LNCAP (cell line): Measurements from ENCODE around the gene DNER.

Experiments
- TF ChIP-seq, protein P1 (sequence below): fragments of 450-650 bp; IDR thresholded peaks from 2 replicates; pipeline ENCODE4 v1.5.1; 2017; ENCODE audit warnings: mild to moderate bottlenecking

DNER gene

DNA sequence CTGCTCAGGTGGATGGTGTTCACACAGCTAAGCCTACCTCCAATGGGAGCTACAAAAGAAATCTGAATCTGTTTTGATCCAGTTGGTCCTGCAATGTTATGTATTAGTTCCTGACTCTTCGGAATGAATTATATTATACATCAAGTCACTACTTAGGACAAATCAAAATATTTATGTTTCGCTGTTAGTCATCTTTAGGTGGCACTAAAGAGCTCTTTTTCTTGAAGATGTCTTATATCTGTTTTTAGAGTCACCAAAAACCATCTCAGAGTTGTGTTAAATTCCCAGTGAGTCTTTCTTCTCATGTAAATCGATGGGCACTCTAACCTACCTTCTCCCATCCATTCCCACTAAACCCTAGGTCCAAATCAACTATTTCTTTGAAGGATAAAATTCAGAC is 2.2 kb downstream of the DNER start:
- TF ChIP-seq, protein P1, sequence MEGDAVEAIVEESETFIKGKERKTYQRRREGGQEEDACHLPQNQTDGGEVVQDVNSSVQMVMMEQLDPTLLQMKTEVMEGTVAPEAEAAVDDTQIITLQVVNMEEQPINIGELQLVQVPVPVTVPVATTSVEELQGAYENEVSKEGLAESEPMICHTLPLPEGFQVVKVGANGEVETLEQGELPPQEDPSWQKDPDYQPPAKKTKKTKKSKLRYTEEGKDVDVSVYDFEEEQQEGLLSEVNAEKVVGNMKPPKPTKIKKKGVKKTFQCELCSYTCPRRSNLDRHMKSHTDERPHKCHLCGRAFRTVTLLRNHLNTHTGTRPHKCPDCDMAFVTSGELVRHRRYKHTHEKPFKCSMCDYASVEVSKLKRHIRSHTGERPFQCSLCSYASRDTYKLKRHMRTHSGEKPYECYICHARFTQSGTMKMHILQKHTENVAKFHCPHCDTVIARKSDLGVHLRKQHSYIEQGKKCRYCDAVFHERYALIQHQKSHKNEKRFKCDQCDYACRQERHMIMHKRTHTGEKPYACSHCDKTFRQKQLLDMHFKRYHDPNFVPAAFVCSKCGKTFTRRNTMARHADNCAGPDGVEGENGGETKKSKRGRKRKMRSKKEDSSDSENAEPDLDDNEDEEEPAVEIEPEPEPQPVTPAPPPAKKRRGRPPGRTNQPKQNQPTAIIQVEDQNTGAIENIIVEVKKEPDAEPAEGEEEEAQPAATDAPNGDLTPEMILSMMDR, result peak; percentile 28; the same call in 1 of the 2 replicates

DNA sequence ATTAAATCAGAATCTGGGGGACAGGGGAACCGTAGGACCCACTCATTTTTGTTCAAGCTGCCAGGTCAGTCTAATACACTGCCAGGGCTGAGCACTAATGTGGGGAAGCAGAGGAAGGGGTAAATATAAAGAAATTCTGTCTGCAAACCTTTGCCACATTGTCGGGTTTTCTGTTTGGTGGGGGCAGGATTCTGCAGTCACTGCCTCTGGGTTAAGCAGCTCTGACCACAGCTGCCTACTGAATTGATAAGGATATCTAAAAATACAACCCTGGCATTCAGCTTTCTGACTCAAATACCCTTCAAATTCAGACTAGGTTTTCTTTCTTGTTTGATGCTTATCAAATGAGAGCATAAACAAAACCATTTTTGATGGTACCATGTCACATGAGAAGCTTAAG is 6.0 kb downstream of the DNER start:
- TF ChIP-seq, protein P1, result no peak

DNA sequence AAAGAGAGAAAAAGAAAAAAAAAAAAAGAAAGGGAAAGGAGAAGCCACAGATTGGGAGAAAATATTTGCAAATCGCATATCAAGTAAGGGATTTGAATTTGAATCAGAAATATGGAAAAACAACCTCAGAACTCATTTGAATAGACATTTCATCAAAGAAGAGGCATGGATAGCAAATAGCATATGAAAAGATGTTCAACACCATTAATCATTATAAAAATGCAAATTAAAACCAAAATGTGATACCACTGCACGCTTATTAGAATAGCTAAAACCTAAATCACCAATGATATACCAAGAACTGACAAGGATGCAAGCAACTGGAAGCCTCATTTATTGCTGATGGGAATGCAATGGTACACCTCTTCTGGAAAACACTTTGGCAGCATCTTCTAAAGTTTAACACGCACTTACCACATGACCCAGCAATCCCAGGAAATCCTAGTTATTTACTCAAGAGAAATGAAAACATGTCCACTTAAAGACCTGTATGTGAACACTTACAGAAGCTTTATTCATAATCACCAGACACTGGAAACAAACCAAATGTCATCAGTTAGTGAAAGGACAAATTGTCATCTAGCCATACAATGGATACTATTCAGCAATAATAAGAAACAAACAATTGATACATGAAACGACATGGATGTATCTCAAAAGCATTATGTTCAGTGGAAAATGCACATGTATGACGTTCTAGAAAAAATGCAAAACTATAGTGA is 10.3 kb downstream of the DNER start:
- TF ChIP-seq, protein P1, result no peak

DNA sequence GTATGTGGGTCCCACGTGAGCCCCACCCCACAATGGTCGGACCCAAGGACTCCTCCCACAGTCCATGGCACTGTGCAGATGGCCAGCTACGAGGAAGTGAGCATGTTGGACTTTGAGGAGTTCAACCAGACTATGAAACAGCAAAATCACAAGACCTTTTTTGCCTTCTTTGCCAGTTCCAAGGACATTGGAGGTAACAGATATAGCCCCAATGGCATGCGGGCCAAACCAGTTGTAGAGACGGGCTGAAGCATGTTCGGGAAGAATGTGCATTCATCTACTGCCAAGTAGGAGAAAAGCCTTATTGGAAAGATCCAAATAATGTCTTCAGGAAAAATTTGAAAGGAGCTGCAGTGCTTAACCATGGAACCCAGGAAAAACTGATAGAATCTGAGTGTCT is 12.6 kb downstream of the DNER start:
- TF ChIP-seq, protein P1, result no peak

DNA sequence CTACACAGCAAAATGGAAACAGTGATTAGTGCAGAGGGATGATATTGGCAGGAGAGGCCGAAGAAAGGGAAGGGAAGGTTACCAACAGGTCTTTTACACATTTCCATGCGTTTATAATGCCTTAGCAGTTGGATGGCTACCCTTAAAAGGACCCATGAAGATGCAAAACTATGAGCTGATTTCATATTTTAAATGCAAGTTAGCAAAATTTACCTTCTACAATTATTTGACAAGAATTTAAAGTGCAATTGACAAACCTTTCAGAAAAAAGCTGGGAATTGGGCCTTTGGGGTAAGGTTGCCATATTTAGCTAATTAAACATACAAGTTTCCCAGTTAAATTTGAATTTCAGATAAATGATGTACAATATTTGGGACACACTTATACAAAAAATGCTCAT is 13.3 kb downstream of the DNER start:
- TF ChIP-seq, protein P1, result no peak

- TF ChIP-seq, protein P1, result no peak
Observed at GRCh38 chr2:229695961-229696360, 18.4 kb downstream of the DNER start.

- TF ChIP-seq, protein P1, result no peak
Observed at GRCh38 chr2:229691631-229692030, 22.7 kb downstream of the DNER start.
